Measurements from ENCODE around the gene GABRB3. TPM values are rescaled to one million over a fixed set of nuclear protein-coding genes. Genes with fewer than 3 reads are reported as not detected.

GABRB3 gene
- total RNA-seq, 2 donors from 2014 or later = 0.07 TPM; not detected in 1

GRCh38 chr15:26590676-26591075, 182.2 kb downstream of the GABRB3 start:
- no peak for DNase-seq
- no peak overlapping the region for H3K27ac Mint-ChIP-seq
- no peak for ATAC-seq (replicated peaks in 1 of 2)
- no peaks in the 10 kb centered on the region for H3K36me3 Mint-ChIP-seq (ENCODE audit: insufficient read depth in 2 of 2)
- H3K4me1 Mint-ChIP-seq (ENCODE audit: low read depth) = no peaks in the 10 kb centered on the region
- no peak overlapping the region for H3K4me3 Mint-ChIP-seq
- peaks cover 1 to 5% of the 10 kb centered on the region in 2 donors for H3K9me3 Mint-ChIP-seq
- no peaks in the 10 kb centered on the region for H3K27me3 Mint-ChIP-seq (ENCODE audit: low read depth)

DNA sequence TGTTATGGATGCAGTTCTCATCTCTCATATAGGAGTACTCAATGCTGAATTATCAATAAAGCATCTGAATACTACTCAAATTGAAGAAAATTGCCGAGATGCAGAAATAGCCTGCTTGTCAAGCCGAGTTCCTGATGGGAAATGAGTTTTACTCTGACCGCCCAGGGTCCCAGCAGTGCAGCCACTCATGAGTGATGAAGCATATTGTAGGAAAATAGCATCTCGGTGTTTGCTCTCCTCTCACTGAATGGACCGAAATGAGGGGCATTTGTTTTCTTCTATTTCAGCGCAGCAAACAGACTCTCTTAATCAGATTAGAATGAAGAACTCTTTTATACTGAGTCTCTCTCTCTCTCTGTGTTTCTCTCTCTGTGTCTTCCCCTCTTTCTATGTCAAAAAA, 190.0 kb downstream of the GABRB3 start:
- DNase-seq = no peak
- no peak overlapping the region for H3K27ac Mint-ChIP-seq
- H3K4me3 Mint-ChIP-seq = no peak overlapping the region
- H3K4me1 Mint-ChIP-seq (ENCODE audit: low read depth) = no peaks in the 10 kb centered on the region
- H3K9me3 Mint-ChIP-seq = peaks cover 5 to 11% of the 10 kb centered on the region in 2 donors
- H3K36me3 Mint-ChIP-seq (ENCODE audit: insufficient read depth in 2 of 2) = no peaks in the 10 kb centered on the region
- no peaks in the 10 kb centered on the region for H3K27me3 Mint-ChIP-seq (ENCODE audit: low read depth)
- no peak for ATAC-seq (replicated peaks in 1 of 2)

GRCh38 chr15:26580943-26581342, 191.9 kb downstream of the GABRB3 start:
- no peaks in the 10 kb centered on the region for H3K27me3 Mint-ChIP-seq (ENCODE audit: low read depth)
- H3K4me3 Mint-ChIP-seq = no peak overlapping the region
- no peak overlapping the region for H3K27ac Mint-ChIP-seq
- H3K9me3 Mint-ChIP-seq = peaks cover 7 to 8% of the 10 kb centered on the region in 2 donors
- DNase-seq (no peak), ATAC-seq (replicated peaks in 1 of 2) (no peak)
- H3K36me3 Mint-ChIP-seq (ENCODE audit: insufficient read depth in 2 of 2) = no peaks in the 10 kb centered on the region
- no peaks in the 10 kb centered on the region for H3K4me1 Mint-ChIP-seq (ENCODE audit: low read depth)

DNA sequence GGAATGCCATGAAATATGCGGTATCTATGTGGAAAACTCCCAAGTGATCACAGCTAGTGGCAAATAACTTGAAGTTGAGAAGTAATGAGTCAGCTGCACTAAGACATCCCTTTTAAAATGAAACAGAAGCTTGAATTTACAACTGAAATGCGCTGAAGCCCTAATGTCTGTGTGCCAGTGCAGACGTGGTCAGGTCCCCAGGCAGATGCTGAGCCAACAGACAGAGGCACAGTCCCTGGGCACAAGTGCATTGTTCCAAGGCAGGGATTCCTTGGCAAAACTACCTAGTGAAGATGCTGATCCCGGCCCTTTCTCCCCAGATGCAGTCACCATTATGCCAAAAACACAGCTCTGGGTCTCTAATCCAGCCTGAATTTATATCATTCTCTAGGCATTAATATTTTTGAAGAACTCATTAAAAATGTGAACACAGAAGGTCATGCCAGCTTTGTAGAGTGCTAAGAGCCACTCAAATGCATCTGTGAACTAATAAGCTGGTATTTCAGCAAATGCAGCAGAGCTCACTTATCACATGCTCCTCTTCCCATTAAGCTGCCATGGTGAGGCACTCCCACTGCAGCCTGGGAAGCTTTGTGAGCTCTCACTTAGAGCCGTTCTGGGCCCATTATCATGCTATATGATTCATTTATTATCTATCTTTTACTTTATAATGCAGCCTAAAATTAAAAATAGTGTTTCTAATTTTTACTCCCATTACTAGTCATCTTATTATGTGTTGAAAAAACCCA, 200.1 kb downstream of the GABRB3 start:
- no peak overlapping the region for H3K4me3 Mint-ChIP-seq
- H3K27me3 Mint-ChIP-seq (ENCODE audit: low read depth) = no peaks in the 10 kb centered on the region
- H3K9me3 Mint-ChIP-seq = peaks cover 0 to 5% of the 10 kb centered on the region in 2 donors
- no peaks in the 10 kb centered on the region for H3K4me1 Mint-ChIP-seq (ENCODE audit: low read depth)
- H3K36me3 Mint-ChIP-seq (ENCODE audit: insufficient read depth in 2 of 2) = no peaks in the 10 kb centered on the region
- no peak overlapping the region for H3K27ac Mint-ChIP-seq
- DNase-seq (no peak), ATAC-seq (replicated peaks in 1 of 2) (no peak)

DNA sequence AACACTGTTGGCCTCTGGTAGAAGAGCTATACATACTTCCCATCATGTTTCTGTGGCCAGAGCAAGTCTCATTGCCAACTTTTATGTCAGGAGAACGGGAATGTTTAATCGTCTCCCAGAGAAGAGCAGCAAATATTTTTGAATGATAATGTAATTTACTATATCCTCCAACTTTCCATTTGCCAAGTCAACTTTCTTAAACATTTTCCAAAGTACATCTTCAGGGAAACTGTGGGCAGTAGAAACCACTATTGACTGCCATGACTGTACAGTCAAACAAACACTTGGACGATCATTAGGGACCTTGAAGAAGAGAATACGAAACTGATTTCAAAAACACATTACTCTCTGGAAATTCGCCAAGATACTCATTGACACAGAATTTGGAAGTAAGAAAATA, 201.5 kb downstream of the GABRB3 start:
- Mint-ChIP-seq H3K4me1 (ENCODE audit: low read depth) (no peaks in the 10 kb centered on the region), H3K36me3 (ENCODE audit: insufficient read depth in 2 of 2) (no peaks in the 10 kb centered on the region), H3K4me3 (no peak overlapping the region), H3K9me3 (peaks cover 0 to 2% of the 10 kb centered on the region in 2 donors), H3K27ac (no peak overlapping the region), H3K27me3 (ENCODE audit: low read depth) (no peaks in the 10 kb centered on the region)
- ATAC-seq (replicated peaks in 1 of 2) (no peak), DNase-seq (no peak)

GRCh38 chr15:26565542-26565941, 207.3 kb downstream of the GABRB3 start:
- Mint-ChIP-seq H3K4me1 (ENCODE audit: low read depth) (no peaks in the 10 kb centered on the region), H3K27ac (no peak overlapping the region)

DNA sequence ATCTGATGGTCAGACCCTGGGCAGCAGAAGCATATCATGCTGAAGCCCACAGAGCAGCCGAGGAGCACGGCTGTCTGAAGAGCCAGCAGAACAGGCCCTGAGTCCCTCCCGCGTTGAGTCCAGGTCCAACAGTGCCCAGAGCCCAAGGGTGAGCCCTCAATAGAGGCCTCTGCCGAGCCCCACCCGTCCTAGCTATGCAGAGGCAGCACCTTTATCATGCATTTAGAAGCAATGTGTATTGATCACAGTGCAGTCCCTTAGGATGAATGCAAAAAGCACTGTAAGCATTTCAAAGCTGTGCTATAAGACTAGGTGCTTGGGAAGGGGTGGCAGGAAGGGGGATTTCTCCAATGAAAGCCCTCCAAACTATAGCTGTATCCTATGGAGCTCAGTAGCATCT, 208.5 kb downstream of the GABRB3 start:
- H3K27ac Mint-ChIP-seq = no peak overlapping the region
- ATAC-seq (replicated peaks in 1 of 2) (no peak), DNase-seq (no peak)
- H3K36me3 Mint-ChIP-seq (ENCODE audit: insufficient read depth in 2 of 2) = no peaks in the 10 kb centered on the region
- H3K9me3 Mint-ChIP-seq = peaks cover 0 to 2% of the 10 kb centered on the region in 2 donors
- H3K27me3 Mint-ChIP-seq (ENCODE audit: low read depth) = no peaks in the 10 kb centered on the region
- H3K4me1 Mint-ChIP-seq (ENCODE audit: low read depth) = no peaks in the 10 kb centered on the region
- no peak overlapping the region for H3K4me3 Mint-ChIP-seq

More at GRCh38 chr15:26565542-26565941, 207.3 kb downstream of the GABRB3 start:
- no peak for ATAC-seq (replicated peaks in 1 of 2)
- Mint-ChIP-seq H3K9me3 (peaks cover 0 to 2% of the 10 kb centered on the region in 2 donors), H3K27me3 (ENCODE audit: low read depth) (no peaks in the 10 kb centered on the region), H3K4me3 (no peak overlapping the region), H3K36me3 (ENCODE audit: insufficient read depth in 2 of 2) (no peaks in the 10 kb centered on the region)
- DNase-seq = no peak

DNA sequence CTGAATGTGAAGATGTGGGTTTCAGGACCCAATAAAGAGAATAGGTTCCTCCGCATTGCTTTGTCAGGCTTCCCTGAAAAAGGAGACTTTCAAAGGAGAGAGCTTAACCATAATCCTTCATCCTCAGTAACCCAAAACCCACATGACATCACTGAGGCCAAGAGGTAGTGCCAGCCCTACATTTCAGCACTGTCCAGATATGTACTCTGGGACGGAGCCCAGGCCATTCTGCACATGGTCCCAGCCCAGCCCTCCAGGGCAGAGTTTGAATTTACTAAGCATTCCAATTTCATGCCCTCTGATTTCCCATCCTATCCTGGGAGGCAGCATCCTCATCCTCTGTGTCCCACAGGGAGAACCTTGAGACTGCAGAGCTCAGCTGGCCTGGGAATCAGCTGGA, 210.5 kb downstream of the GABRB3 start:
- Mint-ChIP-seq H3K27ac (no peak overlapping the region), H3K36me3 (ENCODE audit: insufficient read depth in 2 of 2) (no peaks in the 10 kb centered on the region), H3K9me3 (peaks cover 0 to 2% of the 10 kb centered on the region in 2 donors), H3K4me1 (ENCODE audit: low read depth) (no peaks in the 10 kb centered on the region), H3K4me3 (no peak overlapping the region), H3K27me3 (ENCODE audit: low read depth) (no peaks in the 10 kb centered on the region)
- DNase-seq = no peak
- ATAC-seq (replicated peaks in 1 of 2) = no peak

DNA sequence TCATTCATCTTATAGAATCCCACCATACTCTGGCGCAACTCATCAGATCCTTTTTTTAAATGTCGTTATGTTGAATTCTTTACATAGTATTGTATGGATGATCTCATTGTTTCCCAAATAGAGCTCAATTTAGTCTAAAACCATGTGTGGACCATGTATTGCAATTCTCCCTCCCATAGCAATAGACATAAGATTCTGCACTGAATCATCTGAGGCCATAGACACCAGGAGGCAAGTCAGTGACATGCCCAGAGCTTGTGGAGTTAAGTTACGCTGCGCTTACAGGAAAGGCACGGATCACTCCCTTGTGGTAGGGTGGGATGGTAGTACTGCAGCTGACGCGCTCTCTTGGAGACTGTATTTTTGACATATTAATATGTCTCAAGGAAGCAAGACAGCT, 211.0 kb downstream of the GABRB3 start:
- Mint-ChIP-seq H3K4me1 (ENCODE audit: low read depth) (no peaks in the 10 kb centered on the region), H3K27me3 (ENCODE audit: low read depth) (no peaks in the 10 kb centered on the region), H3K27ac (no peak overlapping the region), H3K36me3 (ENCODE audit: insufficient read depth in 2 of 2) (no peaks in the 10 kb centered on the region), H3K9me3 (peaks cover 0 to 5% of the 10 kb centered on the region in 2 donors), H3K4me3 (no peak overlapping the region)
- DNase-seq (no peak), ATAC-seq (replicated peaks in 1 of 2) (no peak)

- Mint-ChIP-seq H3K4me3 (no peak overlapping the region), H3K27ac (no peak overlapping the region), H3K9me3 (peaks cover 0 to 7% of the 10 kb centered on the region in 2 donors), H3K27me3 (ENCODE audit: low read depth) (no peaks in the 10 kb centered on the region), H3K36me3 (ENCODE audit: insufficient read depth in 2 of 2) (no peaks in the 10 kb centered on the region), H3K4me1 (ENCODE audit: low read depth) (no peaks in the 10 kb centered on the region)
- no peak for ATAC-seq (replicated peaks in 1 of 2)
- no peak for DNase-seq
Measured at GRCh38 chr15:26561130-26561529, 211.7 kb downstream of the GABRB3 start.

DNA sequence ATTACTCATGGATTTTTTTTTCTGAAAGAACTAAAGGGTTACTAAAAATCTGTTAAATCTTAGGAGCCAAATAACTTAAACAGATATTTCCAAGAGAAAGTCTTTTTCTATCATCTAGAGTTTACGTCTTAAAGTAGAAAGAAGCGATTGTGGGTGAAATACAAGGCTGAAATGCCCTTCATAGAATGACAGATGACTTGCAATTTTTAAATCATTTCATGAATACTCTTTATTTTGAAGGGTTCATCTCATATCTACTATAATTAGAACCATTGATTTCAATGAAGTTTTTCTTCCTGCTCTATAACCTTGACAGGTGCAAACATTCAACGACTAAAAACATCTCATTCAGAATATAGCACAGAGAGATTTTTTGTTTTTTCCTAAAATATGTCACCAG, 217.0 kb downstream of the GABRB3 start:
- no peak overlapping the region for H3K4me3 Mint-ChIP-seq
- no peaks in the 10 kb centered on the region for H3K4me1 Mint-ChIP-seq (ENCODE audit: low read depth)
- H3K9me3 Mint-ChIP-seq = peaks cover 0 to 5% of the 10 kb centered on the region in 2 donors
- no peak overlapping the region for H3K27ac Mint-ChIP-seq
- no peaks in the 10 kb centered on the region for H3K36me3 Mint-ChIP-seq (ENCODE audit: insufficient read depth in 2 of 2)
- DNase-seq (no peak), ATAC-seq (replicated peaks in 1 of 2) (no peak)
- no peaks in the 10 kb centered on the region for H3K27me3 Mint-ChIP-seq (ENCODE audit: low read depth)

- no peak for ATAC-seq (replicated peaks in 1 of 2)
- Mint-ChIP-seq H3K9me3 (peaks cover 2 to 5% of the 10 kb centered on the region in 2 donors), H3K4me3 (no peak overlapping the region)
Measured at GRCh38 chr15:26551473-26551872, 221.4 kb downstream of the GABRB3 start.

GRCh38 chr15:26550880-26551279, 222.0 kb downstream of the GABRB3 start:
- Mint-ChIP-seq H3K4me1 (ENCODE audit: low read depth) (no peaks in the 10 kb centered on the region), H3K4me3 (no peak overlapping the region), H3K9me3 (peaks cover 0 to 5% of the 10 kb centered on the region in 2 donors), H3K36me3 (ENCODE audit: insufficient read depth in 2 of 2) (peaks cover 0 to 2% of the 10 kb centered on the region in 2 donors), H3K27ac (no peak overlapping the region), H3K27me3 (ENCODE audit: low read depth) (no peaks in the 10 kb centered on the region)
- no peak for ATAC-seq (replicated peaks in 1 of 2)
- no peak for DNase-seq

More at GRCh38 chr15:26551473-26551872, 221.4 kb downstream of the GABRB3 start:
- Mint-ChIP-seq H3K36me3 (ENCODE audit: insufficient read depth in 2 of 2) (peaks cover 0 to 2% of the 10 kb centered on the region in 2 donors), H3K27ac (no peak overlapping the region), H3K4me1 (ENCODE audit: low read depth) (no peaks in the 10 kb centered on the region), H3K27me3 (ENCODE audit: low read depth) (no peaks in the 10 kb centered on the region)
- no peak for DNase-seq

DNA sequence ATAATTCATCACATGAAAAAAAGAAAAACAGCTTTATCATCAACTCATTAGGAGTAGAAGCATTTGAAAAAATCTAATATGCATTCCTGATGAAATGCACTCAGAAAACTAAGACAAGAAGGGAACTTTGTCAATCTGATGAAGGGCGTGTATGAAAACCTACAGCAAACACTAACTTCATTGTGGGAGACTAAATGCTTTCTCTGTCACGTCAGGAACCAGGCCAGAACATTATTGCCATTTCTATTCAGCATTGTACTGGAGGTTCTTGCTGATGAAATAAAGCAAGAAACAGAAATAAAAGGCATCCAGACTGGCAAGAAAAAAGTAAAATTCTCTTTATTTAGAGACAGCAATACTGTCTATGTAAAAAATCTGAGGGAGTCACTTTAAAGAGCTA, 235.2 kb downstream of the GABRB3 start:
- peaks cover 11 to 12% of the 10 kb centered on the region in 2 donors for H3K9me3 Mint-ChIP-seq
- ATAC-seq (replicated peaks in 1 of 2) = no peak
- peaks cover under 1 to 6% of the 10 kb centered on the region in 2 donors for H3K36me3 Mint-ChIP-seq (ENCODE audit: insufficient read depth in 2 of 2)

More for the DNA sequence above, 235.2 kb downstream of the GABRB3 start:
- Mint-ChIP-seq H3K27me3 (ENCODE audit: low read depth) (no peaks in the 10 kb centered on the region), H3K27ac (no peak overlapping the region), H3K4me3 (no peak overlapping the region), H3K4me1 (ENCODE audit: low read depth) (no peaks in the 10 kb centered on the region)
- DNase-seq = no peak

All from activated T-cell treated with anti-CD3 and anti-CD28 coated beads, Interleukin-2, amount 50 U/mL, for 72 hours (primary cell).